Glutamatergic neuron (in vitro differentiated cells): ENCODE measurements around the gene LRRC46. TPM values are rescaled to one million over a fixed set of nuclear protein-coding genes. Genes with fewer than 3 reads are reported as not detected.
A peak's percentile ranks its signal among the peaks of the same experiment; 100 is the strongest.

Source experiments
- DNase-seq: peaks from one replicate; pipeline ENCODE4 v3.0.0; 2022
- H3K27ac Mint-ChIP-seq: one replicate; pipeline ENCODE4 v1.8.0; 2020; ENCODE audit warnings: mild to moderate bottlenecking, mixed read lengths, inconsistent platforms; ENCODE audit not compliant: unreplicated experiment
- H3K27me3 Mint-ChIP-seq: one replicate; pipeline ENCODE4 v1.8.0; 2020; ENCODE audit warnings: mild to moderate bottlenecking, moderate library complexity, mixed read lengths, inconsistent platforms; ENCODE audit not compliant: unreplicated experiment
- H3K36me3 Mint-ChIP-seq: one replicate; pipeline ENCODE4 v1.8.0; 2020; ENCODE audit warnings: mild to moderate bottlenecking, mixed read lengths, inconsistent platforms; ENCODE audit not compliant: unreplicated experiment
- H3K4me1 Mint-ChIP-seq: one replicate; pipeline ENCODE4 v1.8.0; 2020; ENCODE audit warnings: mild to moderate bottlenecking, low read depth, mixed read lengths, inconsistent platforms; ENCODE audit not compliant: unreplicated experiment
- H3K4me3 Mint-ChIP-seq: one replicate; pipeline ENCODE4 v1.8.0; 2020; ENCODE audit warnings: mild to moderate bottlenecking, mixed read lengths, inconsistent platforms; ENCODE audit not compliant: unreplicated experiment
- H3K9me3 Mint-ChIP-seq: one replicate; pipeline ENCODE4 v1.8.0; 2020; ENCODE audit warnings: mild to moderate bottlenecking, moderate library complexity, mixed read lengths, inconsistent platforms; ENCODE audit not compliant: unreplicated experiment
- total RNA-seq: library from RNA; stranded (reverse); fragmentation: NEBNext Ultra II Directional; extraction: Animal tissue kit (Norgen Biotek cat#: 25700); gene quantifications from one replicate; pipeline ENCODE4 v1.2.1, GENCODE V29; 2021; ENCODE audit not compliant: unreplicated experiment
- TF ChIP-seq, protein P1 (sequence below): fragments of 200-600 bp; sonication (generic); IDR thresholded peaks from one replicate; pipeline ENCODE4 v1.5.0; 2021; ENCODE audit not compliant: partially characterized antibody, unreplicated experiment

LRRC46 gene
- total RNA-seq, 1 donor from 2014 or later: 1.3 TPM

DNA sequence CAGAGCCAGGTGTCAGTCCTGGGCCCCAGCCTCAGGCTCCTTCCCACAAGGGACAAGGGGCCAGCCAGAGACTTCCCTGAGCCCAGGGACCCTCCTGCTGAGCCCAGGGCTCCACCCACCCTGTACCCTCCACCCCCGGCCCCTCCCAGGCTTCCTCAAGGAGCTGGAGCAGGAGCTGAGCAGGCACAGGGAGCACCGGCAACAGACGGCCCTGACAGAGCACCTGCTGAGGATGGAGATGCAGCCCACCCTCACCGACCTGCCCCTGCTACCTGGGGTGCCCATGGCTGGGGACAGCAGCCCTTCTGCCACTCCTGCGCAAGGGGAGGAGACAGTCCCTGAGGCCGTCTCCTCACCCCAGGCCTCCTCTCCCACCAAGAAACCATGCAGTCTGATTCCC lies 5.1 kb downstream of the LRRC46 start:
- DNase-seq: peak; percentile 6
- no peak overlapping the region for H3K4me3 Mint-ChIP-seq
- H3K36me3 Mint-ChIP-seq: no peaks in the 10 kb centered on the region
- H3K27ac Mint-ChIP-seq: no peak overlapping the region
- peaks cover 2% of the 10 kb centered on the region for H3K9me3 Mint-ChIP-seq
- TF ChIP-seq, protein P1, sequence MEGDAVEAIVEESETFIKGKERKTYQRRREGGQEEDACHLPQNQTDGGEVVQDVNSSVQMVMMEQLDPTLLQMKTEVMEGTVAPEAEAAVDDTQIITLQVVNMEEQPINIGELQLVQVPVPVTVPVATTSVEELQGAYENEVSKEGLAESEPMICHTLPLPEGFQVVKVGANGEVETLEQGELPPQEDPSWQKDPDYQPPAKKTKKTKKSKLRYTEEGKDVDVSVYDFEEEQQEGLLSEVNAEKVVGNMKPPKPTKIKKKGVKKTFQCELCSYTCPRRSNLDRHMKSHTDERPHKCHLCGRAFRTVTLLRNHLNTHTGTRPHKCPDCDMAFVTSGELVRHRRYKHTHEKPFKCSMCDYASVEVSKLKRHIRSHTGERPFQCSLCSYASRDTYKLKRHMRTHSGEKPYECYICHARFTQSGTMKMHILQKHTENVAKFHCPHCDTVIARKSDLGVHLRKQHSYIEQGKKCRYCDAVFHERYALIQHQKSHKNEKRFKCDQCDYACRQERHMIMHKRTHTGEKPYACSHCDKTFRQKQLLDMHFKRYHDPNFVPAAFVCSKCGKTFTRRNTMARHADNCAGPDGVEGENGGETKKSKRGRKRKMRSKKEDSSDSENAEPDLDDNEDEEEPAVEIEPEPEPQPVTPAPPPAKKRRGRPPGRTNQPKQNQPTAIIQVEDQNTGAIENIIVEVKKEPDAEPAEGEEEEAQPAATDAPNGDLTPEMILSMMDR: no peak
- peaks cover 12% of the 10 kb centered on the region for H3K27me3 Mint-ChIP-seq
- peaks cover 5% of the 10 kb centered on the region for H3K4me1 Mint-ChIP-seq

DNA sequence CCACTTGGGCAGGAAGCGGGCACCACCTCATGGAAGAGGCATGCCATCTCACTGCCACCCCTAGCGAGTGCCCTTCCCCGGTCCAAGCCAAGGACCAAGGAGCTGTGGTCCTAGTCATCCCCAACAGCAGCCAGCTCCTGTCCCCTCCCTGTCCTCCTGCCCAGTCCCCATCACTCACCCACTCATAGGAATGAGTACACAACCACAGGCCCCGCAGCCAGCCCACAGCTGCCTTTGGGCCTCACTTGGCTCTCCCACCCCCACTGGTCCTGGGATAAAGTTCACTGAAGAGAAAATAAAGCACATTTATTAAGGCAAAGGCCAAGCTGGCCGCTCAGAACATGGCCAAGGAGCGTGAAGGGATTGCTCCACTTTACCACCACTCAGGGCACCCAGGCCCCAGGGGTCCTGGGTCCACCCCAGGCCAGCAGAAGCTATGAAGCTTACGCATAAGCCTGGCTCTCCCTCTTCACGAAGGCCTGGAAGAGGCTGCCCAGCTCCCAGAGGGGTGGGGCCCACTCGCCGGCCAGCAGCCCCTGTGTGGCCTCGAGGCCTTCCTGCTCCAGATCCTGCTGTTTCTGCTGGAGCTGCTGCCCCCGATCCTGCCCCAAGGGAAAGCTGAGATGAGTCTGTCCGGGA lies 6.0 kb downstream of the LRRC46 start:
- Mint-ChIP-seq H3K9me3 (peaks cover 1% of the 10 kb centered on the region), H3K4me1 (peaks cover 2% of the 10 kb centered on the region), H3K4me3 (no peak overlapping the region), H3K27ac (no peak overlapping the region), H3K36me3 (no peaks in the 10 kb centered on the region), H3K27me3 (peaks cover 9% of the 10 kb centered on the region)
- no peak for DNase-seq
- TF ChIP-seq, protein P1: no peak

DNA sequence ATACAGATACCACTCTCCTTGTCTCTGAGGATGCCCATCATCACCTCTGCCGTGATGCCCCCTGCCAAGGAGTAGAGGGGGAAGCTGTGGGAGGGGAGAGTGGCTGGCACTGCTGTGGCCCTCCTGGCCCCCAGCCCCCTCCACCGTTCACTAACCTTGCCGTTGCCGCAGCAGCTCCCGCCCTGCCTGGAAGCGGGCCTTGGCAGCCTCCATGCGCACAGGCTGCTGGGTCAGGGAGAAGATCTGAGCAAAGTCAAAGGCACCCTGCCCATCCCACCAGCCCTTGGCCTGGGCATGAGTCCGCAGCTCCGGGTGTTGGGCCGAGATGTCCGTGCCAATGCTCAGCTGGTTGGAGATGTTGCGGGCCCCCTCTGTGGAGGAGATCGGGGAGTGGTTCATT lies 7.2 kb downstream of the LRRC46 start:
- H3K27ac Mint-ChIP-seq: no peak overlapping the region
- peaks cover 1% of the 10 kb centered on the region for H3K9me3 Mint-ChIP-seq
- no peak for DNase-seq
- H3K36me3 Mint-ChIP-seq: no peaks in the 10 kb centered on the region
- TF ChIP-seq, protein P1: no peak
- H3K4me1 Mint-ChIP-seq: peaks cover 7% of the 10 kb centered on the region
- H3K27me3 Mint-ChIP-seq: peaks cover 8% of the 10 kb centered on the region
- no peak overlapping the region for H3K4me3 Mint-ChIP-seq

DNA sequence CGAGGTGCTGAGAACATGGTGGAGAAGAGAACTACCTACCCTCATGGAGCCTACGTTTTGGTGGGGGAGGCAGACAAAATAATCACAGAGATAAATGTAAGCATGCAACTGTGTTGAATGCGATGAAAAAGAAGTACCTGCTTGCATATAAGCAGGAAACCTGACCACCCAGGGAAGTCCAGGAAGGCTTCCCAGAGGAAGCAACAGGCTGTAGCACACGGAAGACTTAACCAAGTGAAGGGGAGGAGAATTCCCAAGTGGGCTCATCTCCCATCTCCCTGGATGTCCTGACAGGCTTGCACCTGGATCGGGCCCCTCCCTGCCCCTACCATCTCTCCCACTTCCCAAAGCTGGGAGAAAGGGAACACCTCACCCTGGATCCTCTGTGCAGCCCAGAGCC lies 7.6 kb downstream of the LRRC46 start:
- TF ChIP-seq, protein P1: no peak
- H3K36me3 Mint-ChIP-seq: no peaks in the 10 kb centered on the region
- peaks cover 6% of the 10 kb centered on the region for H3K27me3 Mint-ChIP-seq
- H3K27ac Mint-ChIP-seq: no peak overlapping the region
- DNase-seq: no peak
- H3K4me1 Mint-ChIP-seq: peaks cover 7% of the 10 kb centered on the region
- H3K9me3 Mint-ChIP-seq: peaks cover under 1% of the 10 kb centered on the region
- H3K4me3 Mint-ChIP-seq: peak overlapping the region; percentile 46

DNA sequence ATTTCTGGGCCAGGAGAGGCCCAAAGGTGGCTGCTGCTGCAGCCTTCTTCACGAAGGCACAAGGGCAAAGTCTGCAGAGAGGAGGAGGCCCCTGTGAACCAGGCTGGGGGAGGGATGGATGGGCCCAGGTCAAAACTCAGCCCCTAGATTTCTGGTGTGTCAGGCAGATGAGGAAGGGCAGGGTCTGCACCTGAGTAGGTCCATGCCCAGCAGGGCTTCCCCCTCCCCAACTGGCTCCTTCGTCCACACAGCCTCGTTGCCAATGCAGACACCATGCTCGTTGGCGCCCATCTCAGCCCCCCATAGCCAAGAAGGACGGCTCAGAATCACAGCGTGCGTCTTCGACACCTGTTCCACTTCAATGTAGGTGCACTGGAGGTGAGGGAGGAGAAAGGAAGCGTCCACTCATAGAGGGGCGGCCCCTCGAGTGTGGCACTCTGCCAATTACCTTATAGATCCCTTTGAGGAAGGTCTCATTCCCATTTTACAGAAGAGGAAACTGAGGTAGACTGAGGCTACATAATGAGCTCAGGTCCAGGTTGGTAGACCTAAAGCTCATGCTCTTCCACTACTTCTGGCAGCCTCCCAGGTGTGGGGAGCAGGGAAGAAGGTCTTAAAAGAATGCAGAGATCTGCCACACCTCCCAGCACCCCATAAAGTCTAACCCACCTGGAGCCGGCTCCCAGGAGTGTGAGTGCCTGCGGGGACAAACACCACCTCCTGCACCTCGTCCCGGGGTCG lies 8.7 kb downstream of the LRRC46 start:
- Mint-ChIP-seq H3K4me1 (peaks cover 7% of the 10 kb centered on the region), H3K4me3 (peak overlapping the region; percentile 89), H3K36me3 (no peaks in the 10 kb centered on the region), H3K27ac (peak overlapping the region; percentile 62), H3K9me3 (no peaks in the 10 kb centered on the region), H3K27me3 (peaks cover 4% of the 10 kb centered on the region)
- DNase-seq: no peak
- TF ChIP-seq, protein P1: no peak
